ENCODE data around the gene RHBG.
A peak's percentile ranks its signal among the peaks of the same experiment; 100 is the strongest.

RHBG gene

DNA sequence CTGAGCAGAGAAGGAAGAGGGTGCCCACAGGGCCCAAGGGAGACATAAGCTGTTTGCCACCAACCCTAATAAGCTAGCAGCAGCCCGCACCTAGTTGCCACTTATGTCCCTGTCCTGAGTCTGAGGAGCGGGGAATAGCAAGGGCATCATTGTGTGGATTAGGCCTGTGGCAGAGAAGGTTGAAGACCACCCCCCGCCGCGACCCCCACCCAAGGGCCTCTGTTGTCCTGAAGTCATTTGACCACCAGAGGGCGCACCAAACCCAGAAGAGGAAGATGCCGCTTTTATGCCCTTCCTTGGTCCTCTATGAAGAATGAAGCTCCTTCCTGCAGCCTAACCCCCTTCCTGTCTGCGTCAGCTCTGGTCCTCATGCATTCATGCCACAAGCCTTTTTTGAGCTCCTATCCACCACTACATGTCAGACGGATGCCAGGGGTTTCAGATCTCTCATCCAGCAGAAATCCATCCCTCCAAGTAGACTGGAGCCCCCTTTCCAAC lies 16.6 kb downstream of the RHBG start:
- DNase-seq (ENCODE audit: low read depth in 4 of 4, low spot score in 1 of 4): peak; percentile 55 to 62 (median 56)

DNA sequence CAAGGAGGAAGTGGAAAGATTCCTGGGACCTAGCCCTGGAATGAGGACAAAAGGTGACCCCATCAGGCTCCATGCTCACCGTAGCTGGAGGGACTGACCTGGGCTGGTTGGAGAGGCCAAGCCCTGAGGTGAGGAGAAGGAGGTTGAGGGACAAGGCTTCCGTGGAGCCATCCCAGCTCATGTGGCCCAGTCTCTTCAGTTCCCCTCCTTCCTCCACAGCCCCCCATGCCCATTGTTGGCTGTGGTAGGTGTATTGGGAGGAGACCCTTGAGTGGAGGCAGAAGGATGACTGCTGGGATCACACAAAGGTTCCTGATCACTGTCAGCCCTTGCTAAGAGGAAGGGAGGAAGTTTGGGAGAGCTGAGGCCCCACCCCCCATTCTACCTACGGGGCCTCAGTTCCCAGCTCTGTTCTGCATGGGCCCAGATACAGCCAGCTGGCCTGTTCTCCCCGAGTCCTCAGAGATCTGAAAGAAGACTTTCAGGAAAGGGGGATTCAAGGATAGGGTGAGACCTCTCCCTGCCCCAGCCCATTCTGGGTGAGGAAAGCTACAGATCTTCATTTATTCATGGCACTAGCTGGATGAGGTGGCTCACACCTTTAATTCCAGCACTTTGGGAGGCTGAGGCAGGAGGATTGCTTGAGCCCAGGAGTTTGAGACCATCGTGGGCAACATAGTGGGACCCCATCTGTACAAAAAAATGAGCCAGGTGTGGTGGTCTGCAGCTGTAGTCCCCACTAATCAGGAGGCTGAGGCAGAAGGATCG lies 17.3 kb downstream of the RHBG start:
- no peak for DNase-seq (ENCODE audit: low read depth in 4 of 4, low spot score in 1 of 4)

DNA sequence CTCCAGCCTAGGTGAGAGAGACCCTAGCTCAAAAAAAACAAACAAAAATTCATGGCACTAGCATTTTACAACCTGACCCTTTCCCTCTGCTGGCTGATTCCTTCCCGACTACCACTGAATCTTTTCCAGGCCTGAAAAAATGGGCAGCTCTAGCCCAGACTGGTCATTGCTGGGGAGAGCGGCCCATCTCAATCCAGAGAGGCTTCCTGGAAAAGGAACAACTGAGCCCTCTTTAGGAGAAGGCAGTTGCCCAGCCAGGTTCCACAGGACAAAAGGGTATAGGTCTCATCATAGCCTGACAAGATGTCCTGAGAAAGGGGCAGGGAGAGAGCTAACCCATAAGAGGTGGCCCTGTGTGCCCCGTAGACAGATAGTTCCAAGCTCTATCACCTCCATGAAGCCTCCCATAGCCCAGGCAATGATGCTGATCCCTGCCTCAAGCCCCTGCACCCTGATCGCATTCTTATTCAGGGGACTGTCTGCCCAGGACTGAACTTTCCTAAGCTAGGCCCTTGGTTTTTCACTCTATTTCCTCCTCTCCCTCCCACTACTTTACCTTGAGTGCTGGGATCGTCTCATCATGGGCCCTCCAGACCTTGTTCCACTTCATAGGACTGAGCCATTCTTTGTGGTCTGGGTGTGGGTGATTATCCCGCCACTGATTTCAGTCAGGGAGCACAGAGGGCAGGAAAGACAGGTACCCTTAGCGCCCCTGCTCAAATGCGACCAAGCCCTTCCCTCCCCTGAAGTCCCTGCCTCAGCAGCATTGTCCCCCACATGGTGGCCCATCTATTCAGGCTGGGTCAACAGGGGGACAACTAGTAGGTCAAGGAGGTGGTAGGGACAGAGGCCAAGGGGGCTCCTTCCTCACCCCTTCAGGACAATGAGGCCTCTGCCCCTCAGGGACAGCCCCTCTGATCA lies 18.2 kb downstream of the RHBG start:
- no peak for DNase-seq (ENCODE audit: low read depth in 4 of 4, low spot score in 1 of 4)

DNA sequence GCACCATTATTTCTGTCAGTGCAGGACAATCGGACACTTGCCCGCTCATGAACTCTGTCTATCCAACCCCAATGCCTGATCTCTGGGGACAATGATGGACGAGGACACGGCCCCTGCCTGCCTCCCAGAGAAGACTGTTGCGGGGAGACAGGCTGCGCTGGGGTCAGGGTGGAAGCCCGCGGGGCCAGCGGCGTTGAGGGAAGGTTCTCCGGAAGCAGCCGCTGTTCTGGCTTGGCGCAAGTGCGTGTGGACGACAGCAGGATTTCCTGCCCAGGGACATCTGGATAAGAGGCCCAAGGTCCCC lies 18.8 kb downstream of the RHBG start:
- DNase-seq (ENCODE audit: low read depth in 4 of 4, low spot score in 1 of 4): no peak

DNA sequence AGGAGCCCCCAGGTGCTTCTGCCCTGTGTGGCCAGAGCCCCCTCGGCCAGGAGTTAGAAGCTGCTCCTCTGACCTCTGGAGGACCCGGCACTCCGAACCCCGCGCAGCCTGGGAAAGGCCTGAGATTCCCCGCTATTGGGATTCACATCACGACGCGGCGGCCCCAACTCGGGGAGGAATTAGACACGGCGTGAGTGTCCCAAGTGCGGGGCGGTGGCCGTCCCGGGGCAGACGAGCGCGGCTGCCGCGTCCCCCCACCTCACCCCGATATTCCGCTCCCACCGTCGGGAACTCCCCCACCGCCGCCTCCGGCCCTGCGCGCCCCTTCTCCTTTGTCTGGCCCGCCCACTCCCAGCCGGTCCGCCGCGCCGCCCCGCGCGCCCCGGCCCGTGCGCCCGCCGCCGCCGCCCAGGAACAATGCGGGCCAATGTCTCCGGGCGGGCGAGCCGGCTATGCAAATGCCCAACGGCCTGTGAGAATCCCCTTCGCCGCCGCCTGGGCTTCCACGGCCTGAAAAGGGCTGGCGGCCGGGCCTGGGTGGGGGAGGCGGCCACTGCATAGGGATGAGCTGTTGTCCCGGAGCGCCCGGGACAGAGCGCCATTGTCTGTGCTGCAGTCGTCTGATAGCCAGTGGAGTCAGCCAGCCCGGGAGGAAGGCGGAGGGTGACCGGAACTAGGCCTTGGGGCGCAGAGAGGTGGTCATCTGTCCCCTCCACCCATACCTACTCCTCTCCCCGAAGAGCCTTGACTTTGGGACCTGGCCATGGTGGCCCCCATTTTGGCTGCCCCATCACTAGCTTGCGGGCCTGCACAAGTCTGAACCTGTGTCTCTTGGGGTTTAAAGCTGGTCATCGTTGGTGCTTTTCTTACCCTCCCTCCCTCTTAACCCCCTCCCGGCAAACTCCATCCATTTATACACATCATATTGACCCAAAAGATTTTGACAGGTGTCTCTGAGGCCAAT lies 19.4 kb downstream of the RHBG start:
- DNase-seq (ENCODE audit: low read depth in 4 of 4, low spot score in 1 of 4): no peak

DNA sequence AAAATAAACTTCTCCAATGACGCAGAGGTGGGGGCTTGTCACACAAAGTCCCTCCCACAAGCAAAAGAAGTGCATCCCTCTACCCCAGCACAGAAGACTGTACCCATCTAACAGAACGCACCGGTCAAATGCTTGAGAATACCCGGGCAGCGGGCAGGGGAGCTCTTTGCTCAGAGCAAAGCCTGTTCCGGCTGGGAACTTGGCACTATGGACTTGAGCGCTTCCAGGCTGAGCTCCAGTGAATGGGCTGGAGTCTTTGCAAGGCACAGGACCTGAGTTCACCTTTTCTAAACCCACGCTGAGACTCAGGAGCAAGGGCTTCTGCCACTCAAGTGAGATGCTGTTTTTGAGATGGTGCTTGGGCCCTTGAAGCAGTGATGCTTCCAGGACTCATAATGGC lies 20.3 kb downstream of the RHBG start:
- DNase-seq (ENCODE audit: low read depth in 4 of 4, low spot score in 1 of 4): no peak

DNA sequence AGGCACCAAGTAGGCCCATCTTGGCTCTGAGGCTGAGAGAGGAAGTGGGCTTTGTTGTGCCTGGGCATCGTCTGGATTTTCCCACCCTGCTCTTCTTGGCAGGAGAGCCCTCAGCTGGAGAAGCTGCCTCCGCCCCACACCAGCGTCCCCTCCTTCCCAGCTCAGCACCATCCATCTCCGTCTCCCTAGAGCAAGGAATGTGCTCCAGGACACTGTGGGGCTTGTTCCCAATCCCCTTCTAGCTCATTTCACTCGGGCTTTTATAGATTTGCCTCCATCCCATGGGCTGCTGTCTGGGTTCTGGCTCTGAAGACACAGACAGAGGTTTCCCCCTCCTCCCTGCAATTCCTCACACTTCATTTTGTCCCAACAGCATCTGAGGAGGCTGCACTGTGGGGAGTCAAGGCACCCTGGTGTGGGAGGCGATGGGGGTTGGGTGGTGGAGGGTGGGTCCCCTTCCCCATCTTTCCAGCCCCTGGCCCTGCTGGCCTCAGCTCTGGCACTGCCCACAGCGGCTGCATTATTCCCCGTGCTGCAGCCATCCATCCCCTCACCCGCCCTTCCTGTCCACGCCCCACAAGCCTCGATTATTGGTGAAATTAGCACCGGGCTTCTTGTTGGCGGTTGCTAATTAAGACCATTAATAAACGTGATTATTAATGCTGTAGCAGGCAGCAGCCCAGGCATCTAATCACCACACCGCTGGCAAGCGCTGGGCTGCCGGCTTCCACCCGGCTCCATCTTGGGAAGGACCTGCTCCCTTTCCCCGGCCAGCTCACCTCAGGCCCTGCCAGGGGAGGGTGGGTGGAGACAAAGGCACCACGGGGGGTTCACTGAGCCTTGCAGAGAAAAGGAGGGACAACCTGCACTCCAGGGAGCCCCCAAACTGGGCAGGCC lies 21.7 kb downstream of the RHBG start:
- DNase-seq (ENCODE audit: low read depth in 4 of 4, low spot score in 1 of 4): no peak

DNA sequence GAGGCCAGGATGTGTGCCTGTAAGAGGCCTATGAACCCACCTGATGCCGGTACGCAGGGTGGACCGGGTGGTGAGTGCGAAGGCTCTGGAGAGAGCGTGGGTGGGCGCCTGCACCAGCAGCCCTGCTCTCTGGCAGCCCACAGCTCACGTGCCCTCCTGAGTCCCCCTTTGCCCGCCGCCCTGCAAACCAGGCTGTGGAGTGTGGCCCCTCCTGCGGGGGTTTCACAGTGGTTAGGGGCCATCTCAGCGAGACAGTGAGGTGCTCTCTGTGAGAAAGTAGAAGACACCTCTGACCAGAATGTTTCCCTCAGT lies 22.3 kb downstream of the RHBG start:
- DNase-seq (ENCODE audit: low read depth in 4 of 4, low spot score in 1 of 4): no peak

DNA sequence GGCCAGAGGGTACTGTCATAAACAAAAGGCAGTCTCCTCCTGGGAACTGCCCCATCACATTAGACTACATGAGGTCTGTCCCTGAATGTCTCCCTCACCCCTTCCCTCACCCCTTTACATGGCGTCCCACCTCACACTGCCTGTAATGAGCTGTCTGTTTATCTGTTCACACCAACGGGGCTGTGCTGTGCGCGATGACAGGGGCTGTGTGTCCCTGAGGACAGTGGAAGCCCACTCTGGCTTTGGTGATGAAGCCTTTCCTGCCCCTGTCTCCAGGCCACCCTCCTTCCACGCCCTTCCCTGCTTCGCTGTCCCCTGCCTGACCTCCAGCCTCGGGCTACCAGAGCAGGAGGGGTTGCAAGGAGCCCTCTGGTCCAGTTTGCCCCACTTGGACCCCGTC lies 22.7 kb downstream of the RHBG start:
- no peak for DNase-seq (ENCODE audit: low read depth in 4 of 4, low spot score in 1 of 4)

DNA sequence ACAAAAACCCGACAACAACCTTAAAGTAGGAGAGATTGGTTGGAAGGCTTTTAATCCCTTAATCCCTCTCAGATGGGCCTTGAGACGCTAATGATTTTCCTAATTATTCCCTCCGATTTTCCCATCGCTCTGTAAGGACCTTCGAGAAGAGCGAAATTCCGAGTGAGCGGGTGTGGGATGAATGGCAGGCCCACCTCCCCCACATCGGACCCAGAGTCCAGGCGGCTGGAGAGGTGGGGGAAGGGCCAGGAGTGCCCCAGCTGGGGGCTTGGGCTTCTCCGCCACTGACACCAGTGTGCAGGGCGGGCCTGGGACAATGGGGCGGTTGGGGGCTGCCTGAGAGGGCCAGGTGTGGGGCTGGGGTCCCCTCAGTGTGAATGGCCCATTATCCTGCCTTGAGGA lies 23.4 kb downstream of the RHBG start:
- DNase-seq (ENCODE audit: low read depth in 4 of 4, low spot score in 1 of 4): no peak

DNA sequence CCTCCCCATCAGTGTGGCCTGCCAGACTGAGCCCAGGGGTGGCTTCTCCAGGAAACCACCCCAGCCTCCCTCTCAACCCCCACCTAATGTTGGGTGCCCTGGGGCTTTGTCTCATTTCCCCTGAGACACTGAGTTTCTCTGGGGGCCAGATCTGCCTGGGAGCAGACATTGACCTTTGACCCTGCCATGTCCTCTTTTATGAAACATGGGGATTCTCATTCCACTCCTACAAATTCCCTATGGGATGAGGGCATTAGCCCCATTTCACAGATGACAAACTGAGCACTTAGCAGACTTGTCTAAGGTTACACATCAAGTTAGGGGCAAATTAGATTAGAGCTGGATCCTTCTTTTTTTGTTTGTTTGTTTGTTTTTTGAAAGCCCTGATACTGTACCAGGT lies 24.1 kb downstream of the RHBG start:
- DNase-seq (ENCODE audit: low read depth in 4 of 4, low spot score in 1 of 4): no peak

DNA sequence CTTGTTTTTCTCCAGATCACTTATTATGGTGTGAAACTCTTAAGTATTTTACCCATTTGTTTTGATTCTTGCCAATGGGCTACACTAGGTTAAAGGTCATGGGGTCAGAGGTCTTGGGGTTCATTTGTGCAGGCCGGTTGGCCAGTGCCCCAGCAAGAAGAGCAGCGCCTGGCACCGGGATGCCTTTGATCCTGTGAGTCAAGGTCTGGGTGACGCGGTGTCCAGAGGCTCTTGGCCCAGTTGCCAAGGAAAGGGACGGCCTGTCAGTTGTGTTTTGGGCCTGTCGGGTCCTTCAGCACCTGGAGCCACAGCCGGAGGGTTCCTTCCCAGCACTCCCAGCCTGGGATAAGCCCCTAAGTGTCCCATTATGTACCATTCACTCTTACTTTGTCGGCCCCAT lies 25.1 kb downstream of the RHBG start:
- DNase-seq (ENCODE audit: low read depth in 4 of 4, low spot score in 1 of 4): no peak

DNA sequence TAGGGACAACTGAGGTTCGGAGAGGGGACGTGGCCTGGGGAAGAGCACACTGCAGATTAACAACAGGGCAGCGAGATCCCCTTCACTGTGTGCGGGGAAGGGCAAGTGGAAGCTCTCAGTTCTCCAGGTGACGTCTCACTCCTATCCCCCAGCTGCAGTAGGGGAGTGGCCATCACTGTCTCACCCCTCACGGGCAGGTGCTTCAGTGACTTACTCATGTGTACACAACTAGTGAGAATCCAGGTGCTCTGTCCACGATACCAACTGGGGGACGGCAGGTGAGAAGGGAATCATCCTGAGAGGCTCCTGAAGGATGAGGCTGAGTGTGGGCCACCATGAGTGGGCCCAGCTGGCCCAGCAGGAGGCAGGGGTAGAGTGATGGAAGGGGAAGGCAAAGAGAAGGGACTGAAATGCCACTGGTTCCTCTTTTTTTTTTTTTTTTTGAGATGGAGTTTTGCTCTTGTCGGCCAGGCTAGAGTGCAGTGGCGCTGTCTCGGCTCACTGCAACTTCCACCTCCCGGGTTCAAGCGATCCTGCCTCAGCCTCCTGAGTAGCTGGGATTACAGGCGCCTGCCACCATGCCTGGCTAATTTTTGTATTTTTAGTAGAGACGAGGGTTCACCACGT lies 25.9 kb downstream of the RHBG start:
- no peak for DNase-seq (ENCODE audit: low read depth in 4 of 4, low spot score in 1 of 4)

DNA sequence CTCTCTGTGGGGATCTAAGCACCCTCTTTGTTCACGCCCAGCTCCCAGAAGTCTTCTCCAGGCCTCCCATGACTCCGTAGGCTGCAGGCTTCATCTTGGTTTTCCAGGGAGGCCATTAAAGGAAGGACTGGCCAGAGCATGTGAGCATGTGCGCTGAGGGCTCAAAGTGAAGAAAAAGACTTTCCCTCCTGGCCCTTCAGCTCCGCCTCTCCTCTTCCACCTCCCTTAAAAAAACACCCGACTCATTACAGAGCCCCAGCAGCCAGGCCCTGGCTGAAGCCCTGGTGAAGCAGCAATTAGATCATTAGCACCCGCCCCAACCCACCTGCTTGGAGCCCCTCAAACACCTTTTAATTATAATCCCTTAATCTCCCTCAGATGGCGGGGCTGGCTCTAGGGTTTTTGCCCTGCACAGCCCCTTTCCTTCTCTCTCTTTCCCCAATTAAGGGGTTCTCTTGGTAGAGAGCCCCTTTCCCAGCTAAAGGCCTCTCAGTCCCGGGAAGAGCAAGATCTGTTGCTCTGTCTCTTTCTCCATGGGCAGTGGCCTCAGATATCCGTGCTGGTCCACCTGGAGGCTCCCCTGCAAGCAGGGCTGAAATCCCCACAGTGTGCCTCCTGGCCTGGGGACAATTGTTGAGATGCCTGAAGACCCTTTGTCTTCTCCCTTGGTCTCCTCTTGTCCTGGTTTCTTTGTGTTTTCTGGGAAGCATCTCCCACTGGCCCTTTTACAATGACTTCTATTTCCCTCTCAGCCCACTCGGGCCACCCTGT lies 30.5 kb downstream of the RHBG start:
- DNase-seq (ENCODE audit: low read depth in 4 of 4, low spot score in 1 of 4): no peak

DNA sequence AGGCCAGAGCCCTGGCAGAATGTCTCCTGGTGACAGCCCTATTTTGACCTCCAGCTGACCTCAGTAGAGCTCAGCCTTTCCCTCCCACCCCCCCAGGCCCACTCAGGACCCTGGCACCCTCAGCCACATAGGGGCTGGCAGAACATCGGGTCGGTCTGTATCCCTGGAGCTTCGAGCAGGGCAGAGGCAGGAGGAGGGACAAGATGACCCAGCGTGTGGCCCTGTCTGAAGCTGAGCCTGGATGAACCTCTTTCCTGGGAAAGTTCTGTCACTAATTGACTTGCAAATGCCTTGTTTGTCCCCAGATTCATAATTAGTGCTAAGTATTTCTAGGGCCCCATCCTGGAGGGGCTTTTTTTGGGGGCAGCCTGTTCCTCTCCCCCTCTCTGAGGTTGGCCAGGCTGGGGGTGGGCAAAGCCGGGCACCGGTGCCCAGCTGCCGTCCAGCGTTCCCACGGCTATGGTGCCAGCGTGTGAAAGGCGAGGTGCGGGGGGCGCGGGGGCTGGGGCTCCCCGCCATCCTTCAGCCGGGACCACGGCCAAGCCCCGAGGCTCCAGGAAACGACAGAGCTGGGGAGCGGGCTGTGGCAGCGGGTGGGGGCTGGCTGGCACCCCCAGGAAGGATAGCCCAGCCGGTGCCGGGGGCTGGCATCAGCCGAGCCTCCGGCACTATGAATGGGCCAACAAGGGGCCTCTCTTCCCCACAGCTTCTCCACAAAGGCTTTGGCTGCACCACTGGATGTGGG lies 31.4 kb downstream of the RHBG start:
- no peak for DNase-seq (ENCODE audit: low read depth in 4 of 4, low spot score in 1 of 4)

DNA sequence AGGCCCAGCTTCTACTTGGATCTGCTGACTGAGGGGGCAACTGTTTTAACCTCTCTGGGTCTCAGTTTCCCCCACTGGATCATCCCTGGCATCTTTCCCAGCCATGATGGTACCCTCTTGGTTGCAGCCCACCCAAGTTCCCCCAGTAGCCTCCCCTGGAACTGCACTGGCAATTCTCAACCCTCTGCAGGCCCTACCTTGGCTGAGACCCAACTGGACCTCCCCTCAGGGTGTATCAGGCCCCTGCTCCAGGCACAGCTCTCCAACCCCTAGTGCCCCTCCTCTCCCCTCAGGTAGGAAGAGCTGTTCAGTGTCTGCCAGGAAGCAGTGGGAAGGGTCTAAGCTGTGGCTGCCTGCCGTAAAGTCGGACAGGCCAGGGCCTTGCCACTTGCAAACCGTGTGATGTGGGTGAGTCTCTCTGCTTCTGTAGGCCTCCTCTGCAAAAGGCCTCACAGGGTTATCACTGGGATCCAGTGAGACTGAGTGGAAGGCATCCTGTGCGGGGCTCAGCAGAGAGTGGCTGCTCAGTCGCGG lies 32.1 kb downstream of the RHBG start:
- no peak for DNase-seq (ENCODE audit: low read depth in 4 of 4, low spot score in 1 of 4)

DNA sequence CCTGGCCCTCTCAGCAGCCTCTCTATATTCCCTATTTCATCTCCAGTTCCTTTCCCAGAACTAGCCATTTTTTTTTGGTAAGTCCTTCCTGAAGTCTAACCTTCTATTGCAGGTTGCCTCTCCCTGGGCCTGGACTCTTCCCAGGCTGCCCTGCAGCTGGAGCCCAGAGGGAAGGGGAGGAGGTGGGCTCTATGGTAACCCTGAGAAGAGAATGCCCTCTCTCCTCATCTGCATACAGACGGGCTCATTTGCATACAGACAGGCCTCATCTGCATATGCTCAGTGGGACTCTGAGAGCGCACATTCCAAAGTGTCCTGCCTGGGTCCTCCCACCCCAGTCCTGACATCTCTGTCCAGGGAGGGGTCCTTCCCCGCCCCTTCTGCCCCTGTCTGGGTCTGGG lies 32.7 kb downstream of the RHBG start:
- DNase-seq (ENCODE audit: low read depth in 4 of 4, low spot score in 1 of 4): no peak

DNA sequence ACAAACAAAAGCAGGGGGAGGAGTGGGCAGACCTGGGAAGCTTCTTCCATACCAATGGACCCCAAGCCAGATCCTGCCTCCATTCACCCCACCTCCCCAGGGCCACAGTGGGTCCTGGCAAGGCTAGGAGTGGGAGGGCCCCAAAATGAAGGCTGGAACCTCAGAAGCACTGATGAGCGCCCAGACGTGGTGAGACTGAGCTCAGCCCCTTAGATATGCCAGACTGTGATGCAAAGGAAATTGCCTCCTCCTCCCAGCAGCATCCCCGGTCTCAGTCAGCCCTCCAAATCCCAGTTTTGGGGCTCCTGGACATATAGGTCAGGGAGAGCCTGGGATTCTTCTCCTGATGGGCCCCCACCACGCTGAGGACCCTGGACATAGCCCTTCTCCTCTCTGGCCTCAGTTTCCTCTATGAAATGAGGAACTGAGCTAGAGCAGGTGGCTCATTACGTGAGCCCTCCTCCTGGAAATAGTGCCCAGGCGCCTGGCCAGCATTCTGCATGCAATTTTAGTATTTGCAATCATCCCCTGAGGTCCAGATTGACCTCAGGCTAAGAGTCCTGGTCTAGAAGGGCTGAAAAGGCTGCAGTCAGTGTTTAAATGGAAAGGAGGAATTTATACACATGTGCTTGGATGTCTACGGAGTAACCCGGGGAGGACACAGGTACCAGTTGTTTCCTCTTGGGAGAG lies 33.5 kb downstream of the RHBG start:
- no peak for DNase-seq (ENCODE audit: low read depth in 4 of 4, low spot score in 1 of 4)

All from stimulated activated CD4-positive, alpha-beta T cell treated with anti-CD3 and anti-CD28 coated beads, Interleukin-1b, Interleukin-23, amount 100 ng/mL, for 24 hours (primary cell).